Measurements from ENCODE around the gene BANK1. TPM values are rescaled to one million over a fixed set of nuclear protein-coding genes. Genes with fewer than 3 reads are reported as not detected.

BANK1 gene
- total and polyA plus RNA-seq, 2 of the 4 experiments (the other 2 are of a cell fraction): under 0.01 to 0.51 TPM

DNA sequence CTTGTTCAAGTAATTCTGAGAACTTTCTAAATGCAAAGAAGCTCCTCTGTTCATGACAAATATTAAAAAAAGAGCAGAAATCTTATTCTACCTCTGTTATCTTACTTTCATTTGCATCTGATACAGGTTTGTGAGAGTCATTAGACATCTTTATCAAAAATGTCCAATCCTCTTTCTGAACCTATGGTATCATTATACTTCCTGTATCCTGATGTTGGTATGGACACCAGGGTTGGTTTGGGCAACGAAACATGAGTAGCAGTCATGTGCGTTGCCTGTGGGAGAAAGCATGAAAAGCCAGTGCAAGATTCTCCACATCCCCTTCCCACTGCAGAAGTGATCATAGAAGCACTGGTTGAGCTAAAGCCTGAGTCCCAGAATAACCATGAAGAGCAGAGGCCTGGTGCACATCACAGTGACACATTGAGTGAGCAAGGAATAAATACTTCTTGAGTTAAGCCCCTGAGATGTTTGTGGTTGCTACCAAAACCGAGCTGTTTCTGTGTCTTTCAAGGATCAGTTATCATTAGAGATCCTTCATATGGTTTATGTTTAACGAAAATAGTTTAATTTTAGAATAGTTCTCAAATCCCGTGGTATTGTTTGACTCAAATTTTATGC, 197.2 kb downstream of the BANK1 start:
- Histone ChIP-seq H3K23ac (ENCODE audit: low read depth, low read length) (no peak overlapping the region), H2BK5ac (ENCODE audit: low read depth, low read length, poor library complexity, severe bottlenecking) (no peak overlapping the region), H3K4ac (ENCODE audit: low read depth, low read length) (no peak overlapping the region), H3K9me1 (ENCODE audit: insufficient read depth, low read length) (no peaks in the 10 kb centered on the region), H4K91ac (ENCODE audit: insufficient read depth, low read depth, low read length) (no peak overlapping the region), H3K27me3 (ENCODE audit: control insufficient read depth, insufficient read depth, low read length) (no peaks in the 10 kb centered on the region), H3K79me1 (ENCODE audit: low read depth in 1 of 2, low read length in 2 of 2) (no peaks in the 10 kb centered on the region), H3K4me3 (ENCODE audit: insufficient read depth, low read depth, low read length) (no peak overlapping the region), H4K5ac (ENCODE audit: low read depth, low read length) (no peak overlapping the region), H2AFZ (replicated peaks; ENCODE audit: low read length, poor library complexity) (no peak overlapping the region), H4K20me1 (ENCODE audit: insufficient read depth, low read length) (no peaks in the 10 kb centered on the region), H3K9ac (ENCODE audit: low read depth, low read length) (no peak overlapping the region), H3K9me3 (ENCODE audit: control insufficient read depth, insufficient read depth, low read length) (no peaks in the 10 kb centered on the region), H2AK5ac (ENCODE audit: low read depth, low read length) (no peak overlapping the region), H2BK120ac (ENCODE audit: low read depth, low read length) (no peak overlapping the region), H2AK9ac (replicated peaks; ENCODE audit: low read depth, low read length, poor library complexity) (no peak overlapping the region), H3K27ac (ENCODE audit: insufficient read depth, low read length) (no peak overlapping the region), H3K36me3 (ENCODE audit: control insufficient read depth, insufficient read depth, low read length) (no peaks in the 10 kb centered on the region), H4K8ac (ENCODE audit: low read depth in 2 of 2, low read length in 2 of 2) (no peak overlapping the region), H3K56ac (ENCODE audit: extremely low read depth, insufficient read depth, low read length) (no peak overlapping the region), H3K4me2 (ENCODE audit: low read depth, low read length) (no peak overlapping the region), H3K14ac (replicated peaks; ENCODE audit: low read depth, low read length) (no peak overlapping the region), H2BK20ac (ENCODE audit: low read depth, low read length) (no peak overlapping the region), H3K18ac (ENCODE audit: low read depth, low read length) (no peak overlapping the region), H3K4me1 (ENCODE audit: control insufficient read depth, insufficient read depth, low read length) (no peaks in the 10 kb centered on the region), H2BK15ac (ENCODE audit: low read depth, low read length) (no peak overlapping the region)
- CTCF ChIA-PET: no interaction called here
- in situ Hi-C loops (cut with MboI; ENCODE audit: low sequenced_read_pairs) (no loop called here), dilution Hi-C loops (cut with HindIII; ENCODE audit: low sequenced_read_pairs, unreplicated experiment) (no loop called here), intact Hi-C loops (cut with micrococcal nuclease) (no loop called here)
- POLR2A ChIA-PET (ENCODE audit: unreplicated experiment): no interaction called here
- WGBS, 2 experiments (ENCODE audit: extremely low coverage in 2 of 2, insufficient read length in 1 of 2): no CpG with 5 or more reads among the region's 5 CpGs
- TF ChIP-seq, protein P1, sequence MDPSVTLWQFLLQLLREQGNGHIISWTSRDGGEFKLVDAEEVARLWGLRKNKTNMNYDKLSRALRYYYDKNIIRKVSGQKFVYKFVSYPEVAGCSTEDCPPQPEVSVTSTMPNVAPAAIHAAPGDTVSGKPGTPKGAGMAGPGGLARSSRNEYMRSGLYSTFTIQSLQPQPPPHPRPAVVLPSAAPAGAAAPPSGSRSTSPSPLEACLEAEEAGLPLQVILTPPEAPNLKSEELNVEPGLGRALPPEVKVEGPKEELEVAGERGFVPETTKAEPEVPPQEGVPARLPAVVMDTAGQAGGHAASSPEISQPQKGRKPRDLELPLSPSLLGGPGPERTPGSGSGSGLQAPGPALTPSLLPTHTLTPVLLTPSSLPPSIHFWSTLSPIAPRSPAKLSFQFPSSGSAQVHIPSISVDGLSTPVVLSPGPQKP (IDR thresholded peaks at IDR 0.05; ENCODE audit: borderline replicate concordance, low read depth, low read length): no peak
- no peak for TF ChIP-seq RFX5 (IDR thresholded peaks at IDR 0.05; ENCODE audit: low read depth, low read length)
- TF ChIP-seq BHLHE40 (IDR thresholded peaks at IDR 0.05; ENCODE audit: low read depth, low read length): no peak
- TF ChIP-seq, protein P2, sequence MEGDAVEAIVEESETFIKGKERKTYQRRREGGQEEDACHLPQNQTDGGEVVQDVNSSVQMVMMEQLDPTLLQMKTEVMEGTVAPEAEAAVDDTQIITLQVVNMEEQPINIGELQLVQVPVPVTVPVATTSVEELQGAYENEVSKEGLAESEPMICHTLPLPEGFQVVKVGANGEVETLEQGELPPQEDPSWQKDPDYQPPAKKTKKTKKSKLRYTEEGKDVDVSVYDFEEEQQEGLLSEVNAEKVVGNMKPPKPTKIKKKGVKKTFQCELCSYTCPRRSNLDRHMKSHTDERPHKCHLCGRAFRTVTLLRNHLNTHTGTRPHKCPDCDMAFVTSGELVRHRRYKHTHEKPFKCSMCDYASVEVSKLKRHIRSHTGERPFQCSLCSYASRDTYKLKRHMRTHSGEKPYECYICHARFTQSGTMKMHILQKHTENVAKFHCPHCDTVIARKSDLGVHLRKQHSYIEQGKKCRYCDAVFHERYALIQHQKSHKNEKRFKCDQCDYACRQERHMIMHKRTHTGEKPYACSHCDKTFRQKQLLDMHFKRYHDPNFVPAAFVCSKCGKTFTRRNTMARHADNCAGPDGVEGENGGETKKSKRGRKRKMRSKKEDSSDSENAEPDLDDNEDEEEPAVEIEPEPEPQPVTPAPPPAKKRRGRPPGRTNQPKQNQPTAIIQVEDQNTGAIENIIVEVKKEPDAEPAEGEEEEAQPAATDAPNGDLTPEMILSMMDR (conservative IDR thresholded peaks at IDR 0.05; ENCODE audit: low read depth, low read length): no peak
- TF ChIP-seq CHD1 (IDR thresholded peaks at IDR 0.05; ENCODE audit: low read depth, low read length): no peak
- no peak for TF ChIP-seq NFE2L2 (IDR thresholded peaks at IDR 0.05; ENCODE audit: low read depth, low read length)
- TF ChIP-seq, protein P3, sequence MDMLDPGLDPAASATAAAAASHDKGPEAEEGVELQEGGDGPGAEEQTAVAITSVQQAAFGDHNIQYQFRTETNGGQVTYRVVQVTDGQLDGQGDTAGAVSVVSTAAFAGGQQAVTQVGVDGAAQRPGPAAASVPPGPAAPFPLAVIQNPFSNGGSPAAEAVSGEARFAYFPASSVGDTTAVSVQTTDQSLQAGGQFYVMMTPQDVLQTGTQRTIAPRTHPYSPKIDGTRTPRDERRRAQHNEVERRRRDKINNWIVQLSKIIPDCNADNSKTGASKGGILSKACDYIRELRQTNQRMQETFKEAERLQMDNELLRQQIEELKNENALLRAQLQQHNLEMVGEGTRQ (IDR thresholded peaks at IDR 0.05; ENCODE audit: low read depth, low read length): no peak
- TF ChIP-seq MXI1 (IDR thresholded peaks at IDR 0.05; ENCODE audit: borderline replicate concordance, low read depth, low read length): no peak
- no peak for TF ChIP-seq SMC3 (IDR thresholded peaks at IDR 0.05; ENCODE audit: low read depth, low read length)
- TF ChIP-seq MAFK (IDR thresholded peaks at IDR 0.05; ENCODE audit: low read depth, low read length): no peak
- no peak for TF ChIP-seq RAD21 (IDR thresholded peaks at IDR 0.05; ENCODE audit: low read length)
- TF ChIP-seq CEBPB (IDR thresholded peaks at IDR 0.05; ENCODE audit: low read depth, low read length): no peak
- TF ChIP-seq MAZ (IDR thresholded peaks at IDR 0.05; ENCODE audit: borderline replicate concordance, low read depth, low read length): no peak
- no peak for TF ChIP-seq RCOR1 (IDR thresholded peaks at IDR 0.05; ENCODE audit: insufficient replicate concordance, low read length)
- TF ChIP-seq FOS (IDR thresholded peaks at IDR 0.05; ENCODE audit: low read depth, low read length): no peak
- TF ChIP-seq POLR2A (IDR thresholded peaks at IDR 0.05; ENCODE audit: low read depth, low read length): no peak
- no TSS peak for BruUV-seq (replicated peaks)
- no peak for DNase-seq
- no peak for ATAC-seq (ENCODE audit: low read depth)
